Left renal cortex interstitium (tissue), 4 donors: ENCODE measurements around the gene CHD2. TPM values are rescaled to one million over a fixed set of nuclear protein-coding genes. Genes with fewer than 3 reads are reported as not detected.

ENCODE experiments used
- DNase-seq, 4 donors: peaks; one replicate each; pipeline ENCODE4 v3.0.0-alpha.2; 2013; ENCODE audit warnings: low read depth in 4 of 4, low spot score in 2 of 4, missing footprints in 1 of 4
- polyA plus RNA-seq, 4 donors: library from polyadenylated mRNA; unstranded; fragments of 120-200 nt; gene quantifications; one replicate each; pipeline ENCODE4 v1.2.1, GENCODE V29; 2013; ENCODE audit not compliant: insufficient read length in 4 of 4

Gene CHD2
- polyA plus RNA-seq, 4 donors: 99.5 to 148 (median 115) TPM

GRCh38 chr15:93001156-93001555 lies 101.0 kb downstream of the CHD2 start:
- DNase-seq: no peak

DNA sequence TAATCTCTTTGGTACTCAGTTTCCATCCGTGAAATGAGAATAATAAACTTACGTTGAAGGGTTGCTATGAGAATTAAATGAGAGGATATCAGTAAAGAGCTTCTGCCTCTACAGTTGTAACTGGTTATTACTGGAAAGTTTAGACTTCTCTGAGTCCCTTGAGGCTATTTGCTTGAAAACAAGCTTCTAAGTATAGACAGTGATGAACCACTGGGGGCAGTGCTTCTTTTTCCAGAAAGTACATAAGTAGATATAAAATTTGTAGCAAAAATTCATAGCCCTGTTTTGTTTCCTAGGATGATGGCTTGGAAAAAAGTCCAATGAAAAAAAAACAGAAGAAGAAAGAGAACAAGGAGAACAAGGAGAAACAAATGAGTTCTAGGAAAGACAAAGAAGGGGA lies 101.8 kb downstream of the CHD2 start:
- DNase-seq: no peak

DNA sequence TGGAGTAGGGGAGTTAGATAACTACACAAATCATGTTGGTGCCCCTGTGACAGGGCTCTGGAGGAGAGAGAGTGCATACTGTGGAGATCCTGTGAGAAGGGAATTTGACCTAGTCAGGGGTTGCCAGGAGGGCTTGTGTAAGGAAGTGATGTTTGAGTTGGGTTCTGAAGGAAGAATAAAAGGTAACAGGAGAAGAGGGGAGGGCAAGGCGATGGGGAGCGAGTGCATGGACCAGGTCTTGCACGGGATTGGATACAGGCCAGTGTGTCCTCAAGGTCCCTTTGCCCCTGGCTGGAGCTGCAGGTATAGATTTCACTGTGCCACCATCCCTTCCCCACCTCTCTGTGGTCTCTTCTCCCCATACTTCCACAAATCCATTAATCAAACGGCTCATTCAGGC lies 105.0 kb downstream of the CHD2 start:
- no peak for DNase-seq

DNA sequence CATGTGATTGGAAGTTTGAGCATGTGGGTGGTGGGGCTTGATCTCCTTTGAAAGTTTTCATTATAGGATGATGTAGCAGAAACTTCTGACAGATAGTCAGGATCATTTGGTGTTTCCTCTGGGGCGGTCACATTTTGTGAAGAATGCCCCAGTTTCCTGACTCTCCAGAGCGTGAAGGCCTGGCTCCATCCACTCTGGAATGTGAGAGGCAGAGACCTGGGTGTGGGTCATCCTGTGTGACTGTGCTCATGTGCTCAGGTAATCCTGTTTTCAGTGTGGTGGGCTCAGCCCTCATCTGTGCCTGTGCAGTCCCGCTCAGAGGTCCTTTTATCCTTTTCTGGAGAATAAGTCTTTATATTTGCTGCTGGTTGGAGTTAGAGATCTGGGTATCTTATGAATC lies 107.9 kb downstream of the CHD2 start:
- no peak for DNase-seq

GRCh38 chr15:93012786-93013185 lies 112.7 kb downstream of the CHD2 start:
- no peak for DNase-seq

- DNase-seq: no peak
These were observed 117.4 kb downstream of the CHD2 start for GRCh38 chr15:93017526-93017925.

- DNase-seq: no peak
These were observed 118.5 kb downstream of the CHD2 start for GRCh38 chr15:93018574-93018973.

DNA sequence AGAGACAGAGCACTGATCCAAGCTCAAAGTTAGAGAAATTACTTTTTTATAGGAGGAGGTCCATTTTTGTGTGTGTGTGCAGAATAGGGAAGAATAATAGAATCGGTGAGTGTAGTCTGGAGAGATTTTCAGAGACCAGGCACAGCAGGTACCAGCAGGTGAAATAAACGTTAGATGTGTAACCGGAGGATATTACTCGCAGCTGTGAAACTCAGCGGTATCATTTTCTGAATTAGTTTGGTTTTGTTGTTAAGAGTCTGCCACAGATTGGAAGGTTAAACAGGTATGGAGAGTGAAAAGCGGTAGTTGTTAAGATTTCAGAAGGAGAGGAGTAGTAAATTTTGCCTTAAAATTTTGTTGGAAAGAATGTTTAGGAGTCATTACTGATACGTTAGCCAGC lies 119.0 kb downstream of the CHD2 start:
- no peak for DNase-seq

DNA sequence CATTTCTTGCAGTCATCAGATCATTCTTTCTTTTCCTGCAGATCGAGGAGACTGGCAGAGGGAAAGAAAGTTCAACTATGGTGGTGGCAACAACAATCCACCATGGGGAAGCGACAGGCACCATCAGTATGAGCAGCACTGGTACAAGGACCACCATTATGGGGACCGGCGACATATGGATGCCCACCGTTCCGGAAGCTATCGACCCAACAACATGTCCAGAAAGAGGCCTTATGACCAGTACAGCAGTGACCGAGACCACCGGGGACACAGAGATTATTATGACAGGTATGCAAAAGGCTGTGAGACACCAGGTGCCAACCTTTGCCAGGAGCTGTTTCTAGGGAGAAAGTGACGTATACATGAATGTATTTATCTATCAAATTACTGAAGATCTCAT lies 119.8 kb downstream of the CHD2 start:
- no peak for DNase-seq

DNA sequence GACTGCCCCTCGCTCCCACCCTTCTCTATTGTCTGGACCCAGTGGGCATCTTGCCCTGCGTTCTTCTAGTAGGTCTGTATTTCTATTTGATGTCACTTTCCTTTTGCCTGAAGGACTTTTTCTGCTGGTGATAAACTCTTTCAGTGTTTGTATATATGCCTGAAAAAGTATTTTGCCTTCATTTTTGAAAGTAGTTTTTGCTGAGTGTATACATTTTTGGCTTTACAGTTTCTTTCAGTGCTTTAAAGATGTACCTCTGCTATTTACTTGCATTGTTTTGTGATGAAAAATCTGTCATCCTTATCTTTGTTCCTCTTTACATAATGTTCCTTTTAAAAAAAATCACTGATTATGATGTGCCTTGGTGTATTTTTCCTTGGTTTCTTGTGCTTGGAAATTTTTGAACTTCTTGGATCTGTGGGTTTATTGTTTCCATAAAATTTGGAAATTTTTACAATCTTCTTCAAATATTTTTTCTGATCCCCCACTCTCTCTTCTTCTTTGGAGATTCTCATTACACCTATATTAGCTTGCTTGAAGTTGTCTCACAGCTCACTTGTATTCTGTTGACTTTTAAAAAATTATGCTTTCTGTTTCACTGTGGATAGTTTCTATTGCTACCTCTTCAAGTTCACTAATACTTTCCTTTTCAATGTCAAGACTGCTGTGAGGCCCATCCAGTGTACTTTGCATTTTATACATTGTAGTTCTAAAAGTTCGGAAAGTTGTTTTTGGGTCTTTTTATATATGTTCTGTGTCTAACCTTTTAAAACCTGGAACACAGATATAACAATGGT lies 121.0 kb downstream of the CHD2 start:
- DNase-seq: no peak

GRCh38 chr15:93024293-93024692 lies 124.2 kb downstream of the CHD2 start:
- DNase-seq: no peak

DNA sequence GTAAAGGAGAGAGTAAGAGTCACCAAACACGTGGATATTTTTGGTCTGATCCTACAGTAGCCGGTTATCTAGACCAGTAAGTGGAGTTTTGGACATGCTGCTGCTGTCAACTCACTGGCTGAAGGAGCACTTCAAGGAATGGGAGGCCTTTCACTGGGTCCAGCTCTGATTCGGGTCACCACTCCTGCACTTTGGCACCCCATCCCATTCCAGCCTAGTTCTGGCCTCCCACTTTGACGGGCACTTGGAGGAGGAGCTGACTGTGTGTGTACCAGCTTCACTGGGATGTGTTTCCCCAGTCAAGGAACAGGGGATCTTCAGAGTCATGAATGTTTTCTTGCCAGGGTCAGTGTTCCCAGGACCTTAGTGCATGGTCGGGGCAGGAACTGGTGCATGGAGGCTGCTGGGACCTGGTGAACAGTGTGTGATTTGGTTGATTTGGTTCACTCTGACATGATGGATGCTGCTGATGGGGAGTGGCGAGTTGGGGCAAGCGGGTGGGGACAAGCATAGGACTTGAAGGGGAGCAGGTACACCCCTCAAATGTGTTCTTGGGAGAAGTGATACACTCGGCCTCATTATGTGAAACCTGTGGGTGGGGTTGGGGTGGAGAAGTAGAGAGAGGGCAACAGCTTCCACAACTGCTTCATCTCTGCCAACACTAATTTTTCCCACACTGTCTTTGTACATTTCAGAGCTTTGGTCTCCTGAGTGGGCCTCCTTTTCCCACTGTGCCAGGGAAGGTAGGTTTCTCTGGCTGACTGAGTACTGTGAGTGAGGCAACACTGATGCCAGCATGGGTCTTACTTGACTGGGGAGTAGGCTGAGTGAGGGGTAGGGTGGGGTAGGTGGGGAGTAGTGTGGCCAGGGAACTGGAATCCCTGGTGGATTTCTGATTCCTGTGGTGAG lies 124.8 kb downstream of the CHD2 start:
- no peak for DNase-seq

- DNase-seq: no peak
These were observed 125.5 kb downstream of the CHD2 start for GRCh38 chr15:93025625-93025982.

- no peak for DNase-seq
These were observed 126.3 kb downstream of the CHD2 start for GRCh38 chr15:93026380-93026817.

DNA sequence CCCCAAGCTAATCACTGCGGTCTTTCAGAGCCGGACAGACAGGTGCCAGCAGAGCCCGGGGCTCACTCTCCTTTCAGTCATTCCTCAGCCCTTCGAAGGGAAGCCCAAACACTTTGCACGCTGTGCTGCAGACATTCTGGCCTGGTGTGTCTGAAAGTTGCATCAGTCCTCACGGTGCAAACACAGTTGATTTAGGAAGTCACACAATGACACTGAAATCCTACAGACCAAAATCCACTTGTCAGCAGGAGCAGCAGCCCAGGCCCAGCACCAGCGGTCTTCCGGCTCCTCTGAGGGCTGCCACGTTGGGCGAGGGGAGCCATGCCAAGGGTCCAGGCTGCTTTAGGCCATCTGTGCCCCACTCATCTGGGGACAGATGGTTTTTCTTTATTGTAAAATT lies 127.3 kb downstream of the CHD2 start:
- DNase-seq: no peak

DNA sequence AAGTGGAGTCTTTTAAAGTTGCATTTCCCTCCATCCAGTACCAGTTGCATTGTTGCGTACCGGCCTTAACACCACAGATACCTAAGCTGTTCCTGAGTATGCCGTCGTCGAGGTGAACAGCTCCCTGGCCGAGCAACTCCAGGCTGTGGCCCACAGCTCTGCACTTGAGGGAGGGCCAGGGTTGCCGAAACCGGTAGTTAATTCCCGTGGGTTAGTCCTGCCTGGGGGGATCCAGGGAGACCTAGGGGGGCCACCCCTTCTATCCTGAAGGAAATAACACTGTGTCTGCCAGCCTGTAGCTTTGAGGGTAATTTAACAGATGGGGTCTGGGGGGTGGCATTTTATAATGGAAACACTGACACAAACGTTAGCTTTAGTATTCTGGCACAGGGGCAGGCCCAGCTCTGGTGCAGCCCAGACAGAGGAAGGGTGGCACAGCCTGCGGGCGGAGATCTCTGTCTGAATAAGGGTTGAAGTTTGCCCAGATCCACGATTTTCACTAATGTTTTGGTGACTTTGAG lies 128.0 kb downstream of the CHD2 start:
- no peak for DNase-seq

- no peak for DNase-seq
These were observed 128.6 kb downstream of the CHD2 start for GRCh38 chr15:93028632-93029213.

- no peak for DNase-seq
These were observed 129.2 kb downstream of the CHD2 start for GRCh38 chr15:93029214-93029835.

DNA sequence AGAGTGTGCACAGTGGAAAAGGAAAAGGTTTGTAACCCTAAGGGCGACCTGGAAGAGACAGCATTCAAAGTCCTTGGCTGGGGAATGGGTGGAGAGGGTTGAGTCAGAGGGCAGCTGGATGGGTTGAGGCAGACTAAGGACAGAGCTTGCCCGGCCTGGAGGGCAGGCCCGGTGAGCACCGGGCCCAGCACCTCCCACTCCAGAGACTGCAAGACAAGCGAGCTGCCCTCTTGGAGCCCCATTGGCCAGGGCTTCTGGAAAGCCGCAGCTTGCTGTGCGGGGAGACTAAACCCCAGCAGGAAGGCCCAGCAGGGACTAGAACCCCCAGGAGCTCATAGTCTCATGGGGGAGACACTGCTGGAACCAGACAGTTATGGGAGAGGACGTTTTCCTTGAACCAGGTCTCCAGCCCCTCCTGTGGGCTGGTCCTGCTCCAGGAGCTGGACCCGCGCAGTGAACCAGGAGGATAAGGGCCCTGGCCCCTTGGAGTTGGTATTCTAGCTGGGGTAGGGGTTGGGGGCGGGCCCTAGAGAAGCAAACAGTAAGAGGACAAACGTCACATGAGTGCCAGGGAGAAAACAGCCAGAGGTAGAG lies 129.8 kb downstream of the CHD2 start:
- no peak for DNase-seq

- peak; percentile 42 to 55 (median 48) for DNase-seq
These were observed 130.4 kb downstream of the CHD2 start for GRCh38 chr15:93030430-93031102.
